Astrocyte (in vitro differentiated cells and primary cell): Measurements from ENCODE around the gene PURB. TPM values are rescaled to one million over a fixed set of nuclear protein-coding genes. Genes with fewer than 3 reads are reported as not detected.
A peak's percentile ranks its signal among the peaks of the same experiment; 100 is the strongest.

Experiments
- DNase-seq: peaks from one replicate; pipeline ENCODE4 v3.0.0-alpha.2; 2010; ENCODE audit warnings: low read depth
- FAIRE-seq: peaks from 2 replicates; lab custom pipeline; 2011; peaks lifted over from hg19 to GRCh38; lab: Jason Lieb, UNC
- H2AFZ ChIP-seq: 2 replicates; pipeline ENCODE4 v1.6.0; 2012; ENCODE audit warnings: low read depth, low read length, inconsistent platforms
- H3K27ac ChIP-seq: 2 replicates; pipeline ENCODE4 v1.5.1; 2011; ENCODE audit warnings: low read depth, low read length, inconsistent platforms
- H3K27me3 ChIP-seq: 2 replicates; pipeline ENCODE4 v1.6.0; 2011; ENCODE audit warnings: low read length, inconsistent platforms; ENCODE audit not compliant: insufficient read depth
- H3K36me3 ChIP-seq: 2 replicates; pipeline ENCODE4 v1.5.1; 2011; ENCODE audit warnings: low read length, inconsistent platforms; ENCODE audit not compliant: insufficient read depth
- H3K4me1 ChIP-seq: 2 replicates; pipeline ENCODE4 v1.5.1; 2011; ENCODE audit warnings: low read length, inconsistent platforms; ENCODE audit not compliant: insufficient read depth
- H3K4me2 ChIP-seq: 2 replicates; pipeline ENCODE4 v1.6.0; 2012; ENCODE audit warnings: low read length, inconsistent platforms
- H3K4me3 ChIP-seq: 2 replicates; pipeline ENCODE4 v1.5.1; 2011; ENCODE audit warnings: low read depth, mild to moderate bottlenecking, low read length, inconsistent platforms; ENCODE audit not compliant: insufficient read depth
- H3K79me2 ChIP-seq: 2 replicates; pipeline ENCODE4 v1.6.0; 2012; ENCODE audit warnings: mild to moderate bottlenecking, low read length, inconsistent platforms; ENCODE audit not compliant: insufficient read depth
- H3K9ac ChIP-seq: 2 replicates; pipeline ENCODE4 v1.6.0; 2012; ENCODE audit warnings: mild to moderate bottlenecking, low read length, inconsistent platforms
- H3K9me3 ChIP-seq: 2 replicates; pipeline ENCODE4 v1.5.1; 2012; ENCODE audit warnings: low read depth, mild to moderate bottlenecking, low read length, inconsistent platforms; ENCODE audit not compliant: insufficient read depth
- H4K20me1 ChIP-seq: 2 replicates; pipeline ENCODE4 v1.6.0; 2012; ENCODE audit warnings: low read length, inconsistent platforms; ENCODE audit not compliant: insufficient read depth
- H3K27ac Mint-ChIP-seq: one replicate; pipeline ENCODE4 v1.8.0; 2021; ENCODE audit warnings: mild to moderate bottlenecking, mixed read lengths; ENCODE audit not compliant: unreplicated experiment
- H3K27me3 Mint-ChIP-seq: one replicate; pipeline ENCODE4 v1.8.0; 2021; ENCODE audit warnings: low read depth, mixed read lengths; ENCODE audit not compliant: unreplicated experiment
- H3K36me3 Mint-ChIP-seq: one replicate; pipeline ENCODE4 v1.8.0; 2021; ENCODE audit warnings: low read depth, mixed read lengths; ENCODE audit not compliant: unreplicated experiment
- H3K4me1 Mint-ChIP-seq: one replicate; pipeline ENCODE4 v1.8.0; 2021; ENCODE audit warnings: low read depth, mixed read lengths; ENCODE audit not compliant: unreplicated experiment
- H3K4me3 Mint-ChIP-seq: one replicate; pipeline ENCODE4 v1.8.0; 2021; ENCODE audit warnings: mild to moderate bottlenecking, moderate library complexity, mixed read lengths; ENCODE audit not compliant: unreplicated experiment
- H3K9me3 Mint-ChIP-seq: one replicate; pipeline ENCODE4 v1.8.0; 2021; ENCODE audit warnings: mild to moderate bottlenecking, mixed read lengths; ENCODE audit not compliant: unreplicated experiment
- EZH2 ChIP-seq: IDR thresholded peaks from 2 replicates; pipeline ENCODE4 v1.6.1; 2012; ENCODE audit warnings: mild to moderate bottlenecking, low read length, inconsistent platforms; ENCODE audit not compliant: insufficient read depth
- total RNA-seq: library from RNA; stranded (reverse); gene quantifications from 2 replicates; pipeline ENCODE4 v1.2.1, GENCODE V29; 2021
- TF ChIP-seq, protein P1 (sequence below): IDR thresholded peaks from 2 replicates; pipeline ENCODE4 v1.5.1; 2011; ENCODE audit warnings: low read depth, mild to moderate bottlenecking, inconsistent platforms, low read length, moderate library complexity; ENCODE audit not compliant: insufficient read depth

Gene PURB
- total RNA-seq, 1 donor from 2014 or later = 26.3 TPM

DNA sequence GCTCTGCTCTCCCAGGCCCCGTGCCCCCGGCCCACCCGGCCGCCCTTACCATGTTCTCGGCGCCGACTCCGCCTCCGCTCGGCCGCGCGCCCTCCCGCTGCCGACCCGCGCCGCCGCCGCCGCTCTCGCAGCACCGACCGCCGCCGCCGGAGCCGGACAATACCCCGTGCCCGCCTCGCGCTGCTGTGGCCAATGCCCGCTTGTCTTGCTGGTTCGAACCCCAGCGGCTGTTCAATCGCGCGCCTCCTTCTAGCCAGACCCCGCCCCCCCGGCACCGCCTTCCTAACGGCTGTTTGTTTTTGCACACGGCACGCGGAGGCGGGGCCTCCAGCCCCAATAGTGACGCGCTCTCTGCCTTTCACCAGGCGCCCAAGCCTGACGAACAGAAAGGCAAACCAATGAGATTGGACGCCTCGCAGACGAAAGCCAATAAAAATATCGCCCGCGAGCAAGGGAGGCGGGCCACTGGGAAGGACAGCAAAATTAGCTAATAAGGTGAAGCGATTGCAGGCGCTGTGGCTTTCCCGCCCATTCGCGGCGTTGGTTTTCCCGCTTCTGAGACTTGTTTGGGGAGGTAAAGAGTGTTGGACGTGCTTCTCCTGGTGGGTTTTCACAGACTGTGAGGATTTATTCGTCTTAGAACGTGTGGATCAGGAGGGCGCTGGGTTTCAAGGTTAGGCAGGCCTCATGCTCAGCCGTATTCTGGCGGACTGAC is 37.3 kb downstream of the PURB start, which contains the start of gene H2AZ2:
H2AZ2 (minus strand) TSS at position 168 of the 715 bp plus-strand sequence; CDS start at position 52, 116 bp downstream.
- DNase-seq (peak; percentile 99), FAIRE-seq (no peak)
- peak within 1 kb of the TSS; percentile 89 for H3K27ac ChIP-seq
- H2AFZ ChIP-seq = peak within 1 kb of the TSS; percentile 82
- Mint-ChIP-seq H3K27ac (peak within 1 kb of the TSS; percentile 97), H3K4me1 (peaks cover 6% of the 10 kb centered on the region), H3K36me3 (no peaks in the 10 kb centered on the region), H3K9me3 (no peaks in the 10 kb centered on the region), H3K4me3 (peak within 1 kb of the TSS; percentile 95), H3K27me3 (no peaks in the 10 kb centered on the region)
- peak within 1 kb of the TSS; percentile 96 for H3K9ac ChIP-seq
- H3K4me2 ChIP-seq = peak within 1 kb of the TSS; percentile 93
- TF ChIP-seq, protein P1, sequence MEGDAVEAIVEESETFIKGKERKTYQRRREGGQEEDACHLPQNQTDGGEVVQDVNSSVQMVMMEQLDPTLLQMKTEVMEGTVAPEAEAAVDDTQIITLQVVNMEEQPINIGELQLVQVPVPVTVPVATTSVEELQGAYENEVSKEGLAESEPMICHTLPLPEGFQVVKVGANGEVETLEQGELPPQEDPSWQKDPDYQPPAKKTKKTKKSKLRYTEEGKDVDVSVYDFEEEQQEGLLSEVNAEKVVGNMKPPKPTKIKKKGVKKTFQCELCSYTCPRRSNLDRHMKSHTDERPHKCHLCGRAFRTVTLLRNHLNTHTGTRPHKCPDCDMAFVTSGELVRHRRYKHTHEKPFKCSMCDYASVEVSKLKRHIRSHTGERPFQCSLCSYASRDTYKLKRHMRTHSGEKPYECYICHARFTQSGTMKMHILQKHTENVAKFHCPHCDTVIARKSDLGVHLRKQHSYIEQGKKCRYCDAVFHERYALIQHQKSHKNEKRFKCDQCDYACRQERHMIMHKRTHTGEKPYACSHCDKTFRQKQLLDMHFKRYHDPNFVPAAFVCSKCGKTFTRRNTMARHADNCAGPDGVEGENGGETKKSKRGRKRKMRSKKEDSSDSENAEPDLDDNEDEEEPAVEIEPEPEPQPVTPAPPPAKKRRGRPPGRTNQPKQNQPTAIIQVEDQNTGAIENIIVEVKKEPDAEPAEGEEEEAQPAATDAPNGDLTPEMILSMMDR = no peak
- no peak for TF ChIP-seq EZH2
- no peaks in the 10 kb centered on the region for H3K36me3 ChIP-seq
- peak within 1 kb of the TSS; percentile 100 for H3K4me3 ChIP-seq
- peaks cover 16% of the 10 kb centered on the region for H3K4me1 ChIP-seq
- H3K79me2 ChIP-seq = peaks cover 45% of the 10 kb centered on the region
- no peaks in the 10 kb centered on the region for H3K9me3 ChIP-seq
- peaks cover 40% of the 10 kb centered on the region for H4K20me1 ChIP-seq
- H3K27me3 ChIP-seq = no peaks in the 10 kb centered on the region

DNA sequence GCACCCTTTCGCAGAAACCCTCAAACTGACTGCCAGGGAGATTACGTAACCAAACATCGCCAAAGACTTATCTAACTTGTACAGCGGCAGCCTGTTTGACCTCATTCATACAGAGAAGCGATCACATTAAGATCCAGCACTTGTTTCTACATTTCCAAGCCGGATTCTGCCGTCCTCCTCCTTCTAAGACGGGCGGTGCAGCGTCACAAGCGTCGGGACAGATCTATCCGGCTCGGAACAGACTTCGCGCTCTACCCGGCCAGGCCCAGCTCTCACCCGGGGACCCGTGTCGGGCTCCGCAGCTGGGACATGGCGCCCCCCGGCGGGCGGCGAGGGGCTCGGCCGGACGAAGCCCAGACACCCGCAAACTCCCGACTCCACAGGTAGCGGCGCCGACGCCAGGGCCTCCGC is 37.8 kb downstream of the PURB start:
- H3K27ac ChIP-seq = peak overlapping the region; percentile 86
- peak overlapping the region; percentile 97 for H3K27ac Mint-ChIP-seq
- peaks cover 8% of the 10 kb centered on the region for H3K4me1 Mint-ChIP-seq
- no peaks in the 10 kb centered on the region for H3K9me3 Mint-ChIP-seq
- DNase-seq (peak; percentile 87), FAIRE-seq (no peak)
- no peaks in the 10 kb centered on the region for H3K36me3 ChIP-seq
- peaks cover 44% of the 10 kb centered on the region for H4K20me1 ChIP-seq
- peaks cover 16% of the 10 kb centered on the region for H3K4me1 ChIP-seq
- H2AFZ ChIP-seq = peak overlapping the region; percentile 59
- peaks cover 50% of the 10 kb centered on the region for H3K79me2 ChIP-seq
- no peaks in the 10 kb centered on the region for H3K36me3 Mint-ChIP-seq
- peak overlapping the region; percentile 93 for H3K4me2 ChIP-seq
- no peaks in the 10 kb centered on the region for H3K27me3 ChIP-seq
- TF ChIP-seq, protein P1 = peak; percentile 55
- no peak for TF ChIP-seq EZH2
- no peaks in the 10 kb centered on the region for H3K9me3 ChIP-seq
- H3K27me3 Mint-ChIP-seq = no peaks in the 10 kb centered on the region
- H3K9ac ChIP-seq = peak overlapping the region; percentile 96
- H3K4me3 ChIP-seq = peak overlapping the region; percentile 100
- peak overlapping the region; percentile 95 for H3K4me3 Mint-ChIP-seq
